HepG2 (cell line): ENCODE results near the gene VTN. TPM values are rescaled to one million over a fixed set of nuclear protein-coding genes. Genes with fewer than 3 reads are reported as not detected.

ENCODE experiments used
- ATAC-seq: fragments of 200-7000 bp; cut with Tn5 transposase; 3 replicates; pipeline ENCODE4 v1.9.1; 2020; ENCODE audit warnings: mild to moderate bottlenecking, moderate library complexity
- BruUV-seq: library from RNA; stranded (reverse); fragments of 400-500 nt; replicated peaks from 2 replicates; lab custom pipeline; 2021; lab: Mats Ljungman, UMichigan
- CTCF ChIA-PET: fragments of 300-600 bp; formaldehyde crosslinking; extraction: SDS; loops from one replicate; lab custom pipeline; 2021; ENCODE audit warnings: low total read pairs, inconsistent platforms, low intra/inter-chr PET ratio; lab: Yijun Ruan, JAX
- POLR2A ChIA-PET: fragments of 350-600 bp; sonication (Branson Sonifier 250); formaldehyde crosslinking; loops from one replicate; lab custom pipeline; 2020; ENCODE audit warnings: antibody characterized with exemption, inconsistent platforms; lab: Yijun Ruan, JAX
- DNase-seq: peaks from one replicate; pipeline ENCODE4 v3.0.0-alpha.2; 2015; ENCODE audit warnings: low spot score
- FAIRE-seq: peaks from 3 replicates; lab custom pipeline; 2011; peaks lifted over from hg19 to GRCh38; lab: Jason Lieb, UNC
- H2AFZ ChIP-seq: one replicate; pipeline ENCODE4 v1.6.1; 2011; ENCODE audit warnings: low read length, inconsistent platforms
- H3K27ac ChIP-seq: fragments of 300-600 bp; 3 replicates; pipeline ENCODE4 v1.8.0; 2011; ENCODE audit warnings: mixed run types, mild to moderate bottlenecking, mixed read lengths, low read length, inconsistent platforms; ENCODE audit not compliant: insufficient read depth; ENCODE audit errors: extremely low read length
- H3K27me3 ChIP-seq, 2 experiments: fragments of 200-600 bp in 1 of 2; 2 replicates in 1 of 2; 3 replicates in 1 of 2; pipeline versions ENCODE4 v1.6.0 to v1.8.0; 2011; ENCODE audit warnings: low read length in 2 of 2, mild to moderate bottlenecking in 2 of 2, moderate library complexity in 2 of 2, inconsistent platforms in 1 of 2; ENCODE audit not compliant: insufficient read depth in 2 of 2, control insufficient read depth in 1 of 2
- H3K36me3 ChIP-seq, 2 experiments: fragments of 200-600 bp in 1 of 2; replicated peaks in 1 of 2; 2 replicates in 1 of 2; 3 replicates in 1 of 2; pipeline versions ENCODE4 v1.5.1 to v1.8.0; 2011; ENCODE audit warnings: low read length in 2 of 2, inconsistent platforms in 1 of 2; ENCODE audit not compliant: insufficient read depth in 2 of 2, control insufficient read depth in 1 of 2
- H3K4me1 ChIP-seq: 2 replicates; pipeline ENCODE4 v1.5.1; 2012; ENCODE audit warnings: low read length, inconsistent platforms; ENCODE audit not compliant: insufficient read depth
- H3K4me2 ChIP-seq: 2 replicates; pipeline ENCODE4 v1.6.0; 2011; ENCODE audit warnings: low read depth, low read length, inconsistent platforms
- H3K4me3 ChIP-seq, 3 experiments: fragments of 200-600 bp in 1 of 3; sonication (generic), shearing (Covaris generic) in 1 of 3; replicated peaks in 1 of 3; 2 replicates each; pipeline ENCODE4 v1.5.1; 2011 to 2016; ENCODE audit warnings: low read length in 3 of 3, inconsistent platforms in 2 of 3, low read depth in 2 of 3, mild to moderate bottlenecking in 2 of 3, control low read depth in 1 of 3, mixed read lengths in 1 of 3; ENCODE audit not compliant: insufficient read depth in 1 of 3
- H3K79me2 ChIP-seq: one replicate; pipeline ENCODE4 v1.6.1; 2011; ENCODE audit warnings: low read length, inconsistent platforms; ENCODE audit not compliant: insufficient read depth
- H3K9ac ChIP-seq: 2 replicates; pipeline ENCODE4 v1.6.0; 2011; ENCODE audit warnings: mild to moderate bottlenecking, low read depth, low read length, inconsistent platforms; ENCODE audit not compliant: insufficient read depth
- H3K9me3 ChIP-seq: 2 replicates; pipeline ENCODE4 v1.5.1; 2012; ENCODE audit warnings: mild to moderate bottlenecking, low read length
- H4K20me1 ChIP-seq: 2 replicates; pipeline ENCODE4 v1.6.0; 2011; ENCODE audit warnings: inconsistent platforms, mild to moderate bottlenecking, low read length, moderate library complexity; ENCODE audit not compliant: insufficient read depth
- HCFC1 ChIP-seq: fragments of 150-350 bp; IDR thresholded peaks from 2 replicates; pipeline ENCODE4 v1.6.1; 2014; ENCODE audit warnings: low read depth, low read length
- HHEX ChIP-seq: IDR thresholded peaks from 2 replicates; pipeline ENCODE4 v1.6.1; 2016; ENCODE audit warnings: control low read depth
- JUN ChIP-seq: sonication (generic); formaldehyde crosslinking; IDR thresholded peaks from 2 replicates; pipeline ENCODE4 v1.4.0; 2020; ENCODE audit warnings: mild to moderate bottlenecking, missing genetic modification reagents
- KDM5A ChIP-seq: fragments of 200-600 bp; sonication (generic); IDR thresholded peaks from 2 replicates; pipeline ENCODE4 v1.7.0; 2018; ENCODE audit warnings: antibody characterized with exemption, mild to moderate bottlenecking, low read length, borderline replicate concordance
- RFX5 ChIP-seq: IDR thresholded peaks from 2 replicates; pipeline ENCODE4 v1.6.1; 2011; ENCODE audit warnings: low read depth, low read length, improper control_type of control experiment
- SATB2 ChIP-seq: sonication (generic); formaldehyde crosslinking; IDR thresholded peaks from 2 replicates; pipeline ENCODE4 v1.5.0; 2020; ENCODE audit warnings: missing genetic modification reagents
- SMAD9 ChIP-seq: sonication (generic); formaldehyde crosslinking; IDR thresholded peaks from 2 replicates; pipeline ENCODE4 v1.5.1; 2020; ENCODE audit warnings: mild to moderate bottlenecking, missing genetic modification reagents
- SRF ChIP-seq: IDR thresholded peaks from 2 replicates; pipeline ENCODE4 v1.6.1; 2011; ENCODE audit warnings: mild to moderate bottlenecking, low read depth, low read length, moderate library complexity
- TEAD2 ChIP-seq: sonication (generic); formaldehyde crosslinking; IDR thresholded peaks from 2 replicates; pipeline ENCODE4 v1.9.0; 2021; ENCODE audit warnings: missing genetic modification reagents
- ZC3H4 ChIP-seq: sonication (generic); formaldehyde crosslinking; IDR thresholded peaks from 2 replicates; pipeline ENCODE4 v1.4.0; 2020; ENCODE audit warnings: missing genetic modification reagents, borderline replicate concordance
- ZNF296 ChIP-seq: sonication (generic); formaldehyde crosslinking; conservative IDR thresholded peaks from 2 replicates; pipeline ENCODE4 v1.5.0; 2020; ENCODE audit warnings: mild to moderate bottlenecking, missing genetic modification reagents
- WGBS: methylation state at CpG from one replicate; pipeline ENCODE4 v1.1.6; 2017; ENCODE audit warnings: low lambda C conversion rate; 5-methylcytosine and 5-hydroxymethylcytosine counted together
- in situ Hi-C: cut with HindIII; loops from 2 replicates; pipeline ENCODE4 v1.10.0; 2017; ENCODE audit warnings: low pct_unique_long_range_greater_than_20kb; ENCODE audit not compliant: extremely low pct_ligation_motif_present
- intact Hi-C: fragments of 100-400 bp; cut with micrococcal nuclease; formaldehyde crosslinking; loops from one replicate; pipeline ENCODE4 v1.10.0; 2022; ENCODE audit not compliant: unreplicated experiment
- polyA plus RNA-seq, 8 experiments: library from polyadenylated mRNA; depleted of rRNA in 3 of 8; stranded (reverse) in 7 of 8; unstranded in 1 of 8; fragments of >200 nt; fragmentation: Illumina TruSeq in 4 of 8; extraction: Trizol in 4 of 8; gene quantifications; 2 replicates each; pipeline versions ENCODE4 v1.2.1 to v1.2.3, GENCODE V29; 2011 to 2016; ENCODE audit warnings: low read depth in 4 of 8, missing spikeins in 1 of 8, mixed read lengths in 1 of 8; ENCODE audit not compliant: insufficient read depth in 1 of 8
- total RNA-seq, 5 experiments: library from RNA; depleted of rRNA; stranded (reverse); fragments of >200 nt; fragmentation: Illumina TruSeq; extraction: Trizol; gene quantifications; 2 replicates each; pipeline ENCODE4 v1.2.3, GENCODE V29; 2016; ENCODE audit warnings: low read depth in 1 of 5
- TF ChIP-seq, protein P1 (sequence below): sonication (generic); formaldehyde crosslinking; IDR thresholded peaks from 2 replicates; pipeline ENCODE4 v1.4.0; 2020; ENCODE audit warnings: mild to moderate bottlenecking, low read depth, missing genetic modification reagents
- TF ChIP-seq, protein P2 (sequence below): sonication (generic); formaldehyde crosslinking; IDR thresholded peaks from 2 replicates; pipeline ENCODE4 v1.4.0; 2020; ENCODE audit warnings: missing genetic modification reagents, borderline replicate concordance
- TF ChIP-seq, protein P3 (sequence below): sonication (generic); formaldehyde crosslinking; IDR thresholded peaks from 2 replicates; pipeline ENCODE4 v1.4.0; 2020; ENCODE audit warnings: missing genetic modification reagents, borderline replicate concordance
- TF ChIP-seq, protein P4 (sequence below): sonication (generic); formaldehyde crosslinking; IDR thresholded peaks from 2 replicates; pipeline ENCODE4 v1.4.0; 2020; ENCODE audit warnings: missing genetic modification reagents
- TF ChIP-seq, protein P5 (sequence below): sonication (generic); formaldehyde crosslinking; IDR thresholded peaks from 2 replicates; pipeline ENCODE4 v1.4.0; 2020; ENCODE audit warnings: low read depth, mild to moderate bottlenecking, missing genetic modification reagents

The VTN gene
- total and polyA plus RNA-seq, 2 of the 13 experiments (the other 11 are each of a cell fraction or from before 2014, with no cell fraction given), result 108 to 131 TPM

DNA sequence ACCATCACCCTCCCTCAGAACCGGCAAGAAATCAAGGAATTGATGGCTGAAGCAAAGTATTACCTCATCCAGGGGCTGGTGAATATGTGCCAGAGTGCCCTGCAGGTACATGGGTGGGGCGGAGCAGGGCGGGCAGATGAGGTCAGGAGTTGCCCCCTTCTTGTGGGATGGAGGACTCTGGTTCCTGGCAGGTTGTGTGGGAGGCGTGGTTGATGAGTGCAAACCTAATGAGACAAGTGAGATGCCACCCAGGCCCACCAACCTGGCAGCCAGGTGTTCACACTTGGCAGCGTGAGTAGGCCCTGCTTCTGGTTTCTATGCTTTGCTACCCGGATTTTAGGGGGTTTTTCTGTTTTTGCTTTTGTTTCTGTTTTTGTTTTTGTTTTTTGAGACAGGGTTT lies 29.7 kb downstream of the VTN start:
- peaks cover 25% of the 10 kb centered on the region for H3K79me2 ChIP-seq
- DNase-seq (no peak), ATAC-seq (no peak), FAIRE-seq (no peak)
- no peak overlapping the region for H3K27ac ChIP-seq
- H3K4me1 ChIP-seq, result peaks cover 17% of the 10 kb centered on the region
- H3K9ac ChIP-seq, result no peak overlapping the region
- BruUV-seq, result no TSS peak
- no peaks in the 10 kb centered on the region; the same call in 1 of the 2 replicates for H4K20me1 ChIP-seq
- in situ Hi-C loops (no loop called here), intact Hi-C loops (no loop called here)
- TF ChIP-seq SMAD9 (CRISPR knock-in tag), result no peak
- TF ChIP-seq, protein P1, sequence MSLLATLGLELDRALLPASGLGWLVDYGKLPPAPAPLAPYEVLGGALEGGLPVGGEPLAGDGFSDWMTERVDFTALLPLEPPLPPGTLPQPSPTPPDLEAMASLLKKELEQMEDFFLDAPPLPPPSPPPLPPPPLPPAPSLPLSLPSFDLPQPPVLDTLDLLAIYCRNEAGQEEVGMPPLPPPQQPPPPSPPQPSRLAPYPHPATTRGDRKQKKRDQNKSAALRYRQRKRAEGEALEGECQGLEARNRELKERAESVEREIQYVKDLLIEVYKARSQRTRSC, result no peak
- no peak for TF ChIP-seq JUN (CRISPR knock-in tag)
- TF ChIP-seq, protein P2, sequence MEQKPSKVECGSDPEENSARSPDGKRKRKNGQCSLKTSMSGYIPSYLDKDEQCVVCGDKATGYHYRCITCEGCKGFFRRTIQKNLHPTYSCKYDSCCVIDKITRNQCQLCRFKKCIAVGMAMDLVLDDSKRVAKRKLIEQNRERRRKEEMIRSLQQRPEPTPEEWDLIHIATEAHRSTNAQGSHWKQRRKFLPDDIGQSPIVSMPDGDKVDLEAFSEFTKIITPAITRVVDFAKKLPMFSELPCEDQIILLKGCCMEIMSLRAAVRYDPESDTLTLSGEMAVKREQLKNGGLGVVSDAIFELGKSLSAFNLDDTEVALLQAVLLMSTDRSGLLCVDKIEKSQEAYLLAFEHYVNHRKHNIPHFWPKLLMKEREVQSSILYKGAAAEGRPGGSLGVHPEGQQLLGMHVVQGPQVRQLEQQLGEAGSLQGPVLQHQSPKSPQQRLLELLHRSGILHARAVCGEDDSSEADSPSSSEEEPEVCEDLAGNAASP, result no peak
- TF ChIP-seq, protein P3, sequence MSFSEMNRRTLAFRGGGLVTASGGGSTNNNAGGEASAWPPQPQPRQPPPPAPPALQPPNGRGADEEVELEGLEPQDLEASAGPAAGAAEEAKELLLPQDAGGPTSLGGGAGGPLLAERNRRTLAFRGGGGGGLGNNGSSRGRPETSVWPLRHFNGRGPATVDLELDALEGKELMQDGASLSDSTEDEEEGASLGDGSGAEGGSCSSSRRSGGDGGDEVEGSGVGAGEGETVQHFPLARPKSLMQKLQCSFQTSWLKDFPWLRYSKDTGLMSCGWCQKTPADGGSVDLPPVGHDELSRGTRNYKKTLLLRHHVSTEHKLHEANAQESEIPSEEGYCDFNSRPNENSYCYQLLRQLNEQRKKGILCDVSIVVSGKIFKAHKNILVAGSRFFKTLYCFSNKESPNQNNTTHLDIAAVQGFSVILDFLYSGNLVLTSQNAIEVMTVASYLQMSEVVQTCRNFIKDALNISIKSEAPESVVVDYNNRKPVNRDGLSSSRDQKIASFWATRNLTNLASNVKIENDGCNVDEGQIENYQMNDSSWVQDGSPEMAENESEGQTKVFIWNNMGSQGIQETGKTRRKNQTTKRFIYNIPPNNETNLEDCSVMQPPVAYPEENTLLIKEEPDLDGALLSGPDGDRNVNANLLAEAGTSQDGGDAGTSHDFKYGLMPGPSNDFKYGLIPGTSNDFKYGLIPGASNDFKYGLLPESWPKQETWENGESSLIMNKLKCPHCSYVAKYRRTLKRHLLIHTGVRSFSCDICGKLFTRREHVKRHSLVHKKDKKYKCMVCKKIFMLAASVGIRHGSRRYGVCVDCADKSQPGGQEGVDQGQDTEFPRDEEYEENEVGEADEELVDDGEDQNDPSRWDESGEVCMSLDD (CRISPR knock-in tag), result no peak
- TF ChIP-seq SRF, result no peak
- TF ChIP-seq TEAD2 (CRISPR knock-in tag), result no peak
- TF ChIP-seq RFX5, result no peak
- TF ChIP-seq, protein P4, sequence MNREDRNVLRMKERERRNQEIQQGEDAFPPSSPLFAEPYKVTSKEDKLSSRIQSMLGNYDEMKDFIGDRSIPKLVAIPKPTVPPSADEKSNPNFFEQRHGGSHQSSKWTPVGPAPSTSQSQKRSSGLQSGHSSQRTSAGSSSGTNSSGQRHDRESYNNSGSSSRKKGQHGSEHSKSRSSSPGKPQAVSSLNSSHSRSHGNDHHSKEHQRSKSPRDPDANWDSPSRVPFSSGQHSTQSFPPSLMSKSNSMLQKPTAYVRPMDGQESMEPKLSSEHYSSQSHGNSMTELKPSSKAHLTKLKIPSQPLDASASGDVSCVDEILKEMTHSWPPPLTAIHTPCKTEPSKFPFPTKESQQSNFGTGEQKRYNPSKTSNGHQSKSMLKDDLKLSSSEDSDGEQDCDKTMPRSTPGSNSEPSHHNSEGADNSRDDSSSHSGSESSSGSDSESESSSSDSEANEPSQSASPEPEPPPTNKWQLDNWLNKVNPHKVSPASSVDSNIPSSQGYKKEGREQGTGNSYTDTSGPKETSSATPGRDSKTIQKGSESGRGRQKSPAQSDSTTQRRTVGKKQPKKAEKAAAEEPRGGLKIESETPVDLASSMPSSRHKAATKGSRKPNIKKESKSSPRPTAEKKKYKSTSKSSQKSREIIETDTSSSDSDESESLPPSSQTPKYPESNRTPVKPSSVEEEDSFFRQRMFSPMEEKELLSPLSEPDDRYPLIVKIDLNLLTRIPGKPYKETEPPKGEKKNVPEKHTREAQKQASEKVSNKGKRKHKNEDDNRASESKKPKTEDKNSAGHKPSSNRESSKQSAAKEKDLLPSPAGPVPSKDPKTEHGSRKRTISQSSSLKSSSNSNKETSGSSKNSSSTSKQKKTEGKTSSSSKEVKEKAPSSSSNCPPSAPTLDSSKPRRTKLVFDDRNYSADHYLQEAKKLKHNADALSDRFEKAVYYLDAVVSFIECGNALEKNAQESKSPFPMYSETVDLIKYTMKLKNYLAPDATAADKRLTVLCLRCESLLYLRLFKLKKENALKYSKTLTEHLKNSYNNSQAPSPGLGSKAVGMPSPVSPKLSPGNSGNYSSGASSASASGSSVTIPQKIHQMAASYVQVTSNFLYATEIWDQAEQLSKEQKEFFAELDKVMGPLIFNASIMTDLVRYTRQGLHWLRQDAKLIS (CRISPR knock-in tag), result no peak
- no peak for TF ChIP-seq HCFC1
- TF ChIP-seq HHEX (CRISPR knock-in tag), result no peak
- no peak for TF ChIP-seq ZNF296 (CRISPR knock-in tag)
- TF ChIP-seq, protein P5, sequence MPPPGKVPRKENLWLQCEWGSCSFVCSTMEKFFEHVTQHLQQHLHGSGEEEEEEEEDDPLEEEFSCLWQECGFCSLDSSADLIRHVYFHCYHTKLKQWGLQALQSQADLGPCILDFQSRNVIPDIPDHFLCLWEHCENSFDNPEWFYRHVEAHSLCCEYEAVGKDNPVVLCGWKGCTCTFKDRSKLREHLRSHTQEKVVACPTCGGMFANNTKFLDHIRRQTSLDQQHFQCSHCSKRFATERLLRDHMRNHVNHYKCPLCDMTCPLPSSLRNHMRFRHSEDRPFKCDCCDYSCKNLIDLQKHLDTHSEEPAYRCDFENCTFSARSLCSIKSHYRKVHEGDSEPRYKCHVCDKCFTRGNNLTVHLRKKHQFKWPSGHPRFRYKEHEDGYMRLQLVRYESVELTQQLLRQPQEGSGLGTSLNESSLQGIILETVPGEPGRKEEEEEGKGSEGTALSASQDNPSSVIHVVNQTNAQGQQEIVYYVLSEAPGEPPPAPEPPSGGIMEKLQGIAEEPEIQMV (CRISPR knock-in tag), result no peak
- TF ChIP-seq SATB2 (CRISPR knock-in tag), result no peak
- TF ChIP-seq KDM5A, result no peak
- no peak for TF ChIP-seq ZC3H4 (CRISPR knock-in tag)
- no peak overlapping the region for H3K4me2 ChIP-seq
- ChIA-PET CTCF (no interaction called here), POLR2A (no interaction called here)
- peaks cover 28 to 43% of the 10 kb centered on the region in 2 experiments for H3K36me3 ChIP-seq
- WGBS, result 90% methylated on average over 6 of the region's 6 CpGs
- H3K27me3 ChIP-seq, result no peaks in the 10 kb centered on the region; a peak in 1 of 5 replicates
- no peak overlapping the region for H2AFZ ChIP-seq
- H3K9me3 ChIP-seq, result no peaks in the 10 kb centered on the region
- H3K4me3 ChIP-seq, result no peak overlapping the region
